ENCODE data around the gene ZNF668.

ZNF668 gene

DNA sequence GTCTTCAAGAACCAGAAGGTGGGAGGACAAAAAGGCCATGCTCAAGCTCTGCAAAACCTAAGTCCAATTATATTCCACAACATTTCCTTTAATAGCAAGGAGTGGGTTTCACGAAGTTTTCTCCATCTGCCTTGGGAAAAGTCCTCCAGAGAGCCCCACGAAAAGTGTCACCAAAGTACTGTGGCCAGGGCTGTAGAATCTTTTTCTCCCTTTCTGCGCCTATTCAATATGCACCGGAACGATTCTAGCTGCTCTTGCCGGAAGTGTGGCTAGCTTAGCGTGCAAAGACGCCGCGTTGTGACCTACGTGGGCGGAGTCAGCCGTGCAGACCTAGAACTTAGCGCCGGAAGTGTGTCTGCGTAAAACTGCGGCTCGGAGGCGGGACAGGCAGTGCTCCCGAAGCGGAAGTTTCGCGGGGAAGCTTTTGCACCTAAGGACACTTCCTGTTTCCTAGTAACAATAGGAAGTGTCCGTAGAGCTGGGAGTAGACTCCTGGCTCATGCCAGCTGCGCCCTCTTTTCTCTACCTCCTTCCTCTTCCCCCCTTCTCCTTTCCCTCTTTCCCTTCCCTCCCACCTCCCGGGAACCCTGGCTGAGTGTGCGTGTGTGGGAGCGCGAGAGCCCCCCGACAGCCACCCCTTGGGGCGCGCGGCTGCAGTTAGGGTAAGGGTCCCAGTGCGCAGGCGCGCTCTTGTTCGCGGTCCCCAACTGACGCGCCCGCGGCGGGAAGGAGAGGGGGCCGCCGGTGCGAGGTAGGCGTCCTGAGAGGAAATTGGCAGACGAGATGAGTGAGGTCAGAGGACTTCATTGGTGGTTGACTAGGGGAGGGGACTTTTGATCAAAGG, at the start of gene ZNF668, which contains the start of gene ZNF646:
ZNF668 (minus strand) TSS at position 271 of the 844 bp plus-strand sequence. CDS start 9,781 bp downstream, outside the sequence.
ZNF646 (plus strand) TSS at position 453 of the 844 bp plus-strand sequence. CDS start 1,903 bp downstream, outside the sequence.
- DNase-seq: peak; percentile 98

DNA sequence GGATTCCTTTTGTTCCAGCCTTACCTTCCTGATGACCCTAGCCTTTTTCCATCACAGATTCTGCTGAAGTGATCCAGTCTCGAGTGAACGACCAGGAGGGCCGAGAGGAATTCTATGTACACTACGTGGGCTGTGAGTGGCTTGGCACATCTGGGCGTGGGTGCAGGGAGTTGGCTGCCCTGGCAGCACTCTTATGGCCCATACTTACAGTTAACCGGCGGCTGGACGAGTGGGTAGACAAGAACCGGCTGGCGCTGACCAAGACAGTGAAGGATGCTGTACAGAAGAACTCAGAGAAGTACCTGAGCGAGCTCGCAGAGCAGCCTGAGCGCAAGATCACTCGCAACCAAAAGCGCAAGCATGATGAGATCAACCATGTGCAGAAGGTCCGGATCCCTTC, 46.1 kb upstream of the ZNF668 start:
- no peak for DNase-seq

DNA sequence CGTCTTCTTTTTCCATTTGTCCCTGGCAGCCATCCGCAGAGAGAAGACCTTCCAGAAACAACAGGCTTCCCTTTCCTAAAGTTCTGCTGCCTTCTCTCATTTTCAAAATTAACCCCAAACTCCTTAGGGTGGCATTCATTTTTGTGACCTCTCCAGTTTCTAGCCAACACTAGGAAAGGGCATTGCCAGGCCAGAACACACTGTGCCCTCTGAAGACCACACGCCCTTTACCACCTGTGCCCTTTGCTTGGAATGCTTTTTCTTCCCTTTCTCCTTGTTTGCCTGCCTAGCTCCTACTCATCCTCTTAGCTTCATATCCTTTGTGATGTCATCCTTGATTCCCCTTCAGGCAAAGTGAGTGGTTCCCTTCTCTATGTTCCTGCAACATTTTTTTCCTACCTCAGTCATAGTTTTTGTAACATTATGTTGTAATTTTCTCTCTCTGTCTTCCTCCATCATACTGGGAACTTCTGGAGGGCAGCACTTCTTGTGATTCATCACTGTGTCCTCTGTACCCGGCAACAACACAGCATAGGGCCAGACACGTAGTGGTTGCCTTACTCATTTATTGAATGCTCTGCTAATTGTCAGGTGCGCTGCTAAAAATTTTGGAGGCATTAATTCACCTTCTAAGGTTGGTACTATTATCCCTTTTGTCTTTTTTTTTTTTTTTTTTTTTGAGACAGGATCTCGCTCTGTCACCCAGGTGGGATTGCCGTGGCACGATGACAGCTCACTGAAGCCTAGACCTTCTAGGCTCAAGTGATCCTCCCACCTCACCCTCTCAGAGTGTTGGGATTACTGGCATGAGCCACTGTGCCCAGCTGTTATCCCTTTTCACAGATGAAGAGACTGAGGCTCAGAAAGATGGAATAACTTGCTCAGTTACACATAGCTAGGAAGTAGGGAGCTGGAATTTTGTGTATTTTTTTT, 44.4 kb upstream of the ZNF668 start:
- DNase-seq: no peak

DNA sequence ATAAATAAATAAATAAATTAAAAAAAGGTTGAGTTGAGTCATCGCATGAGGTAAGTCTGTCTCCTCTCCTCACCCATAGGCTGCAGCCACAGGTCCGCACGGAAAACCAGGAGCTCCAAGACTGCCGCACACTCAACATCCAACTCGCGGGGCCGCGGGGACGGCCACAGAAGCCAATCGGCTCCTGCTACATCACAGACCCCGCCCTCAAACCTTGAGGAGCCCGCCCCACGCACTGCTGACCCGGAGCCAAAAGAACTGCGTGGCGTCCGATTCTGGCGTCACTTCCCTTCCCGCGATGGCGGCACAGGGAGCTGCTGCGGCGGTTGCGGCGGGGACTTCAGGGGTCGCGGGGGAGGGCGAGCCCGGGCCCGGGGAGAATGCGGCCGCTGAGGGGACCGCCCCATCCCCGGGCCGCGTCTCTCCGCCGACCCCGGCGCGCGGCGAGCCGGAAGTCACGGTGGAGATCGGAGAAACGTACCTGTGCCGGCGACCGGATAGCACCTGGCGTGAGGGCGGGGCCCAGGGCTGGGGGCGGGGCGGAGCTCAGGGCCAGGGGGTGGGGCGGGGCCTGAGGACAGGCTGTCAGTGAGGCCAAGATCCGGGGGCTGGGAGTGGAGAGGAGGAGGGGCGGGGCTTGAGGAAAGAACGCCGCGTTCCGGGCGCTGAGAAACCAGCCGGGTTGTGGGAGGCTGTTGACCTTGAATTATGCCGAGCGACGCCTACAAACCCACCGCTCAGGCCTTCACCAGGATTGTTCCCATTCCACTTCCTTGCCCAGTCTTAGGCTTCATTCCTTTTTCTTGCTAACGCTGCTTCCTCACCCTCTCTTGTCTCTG, 43.6 kb upstream of the ZNF668 start, which contains the start of gene KAT8:
KAT8 (plus strand) TSS at position 281 of the 839 bp plus-strand sequence; CDS start at position 299, 18 bp downstream.
- peak; percentile 98 for DNase-seq

DNA sequence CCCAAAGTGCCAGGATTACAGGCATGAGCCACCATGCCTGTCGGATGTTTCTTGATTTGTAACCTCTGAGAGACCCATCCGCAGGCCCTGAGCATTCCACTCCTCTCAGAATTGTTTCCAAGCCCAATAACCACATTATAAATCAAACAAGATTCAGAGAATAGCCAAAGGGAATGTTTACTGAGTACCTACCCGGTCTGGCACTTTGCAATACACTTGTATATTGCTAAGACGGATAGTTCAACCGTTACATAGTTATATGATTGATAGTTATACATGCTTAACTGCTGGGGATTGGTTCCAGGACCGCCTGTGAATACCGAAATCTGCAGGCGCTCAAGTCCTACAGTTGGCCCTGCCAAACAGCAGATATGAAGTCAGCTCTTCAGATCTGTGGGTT, 40.4 kb upstream of the ZNF668 start:
- DNase-seq: no peak

DNA sequence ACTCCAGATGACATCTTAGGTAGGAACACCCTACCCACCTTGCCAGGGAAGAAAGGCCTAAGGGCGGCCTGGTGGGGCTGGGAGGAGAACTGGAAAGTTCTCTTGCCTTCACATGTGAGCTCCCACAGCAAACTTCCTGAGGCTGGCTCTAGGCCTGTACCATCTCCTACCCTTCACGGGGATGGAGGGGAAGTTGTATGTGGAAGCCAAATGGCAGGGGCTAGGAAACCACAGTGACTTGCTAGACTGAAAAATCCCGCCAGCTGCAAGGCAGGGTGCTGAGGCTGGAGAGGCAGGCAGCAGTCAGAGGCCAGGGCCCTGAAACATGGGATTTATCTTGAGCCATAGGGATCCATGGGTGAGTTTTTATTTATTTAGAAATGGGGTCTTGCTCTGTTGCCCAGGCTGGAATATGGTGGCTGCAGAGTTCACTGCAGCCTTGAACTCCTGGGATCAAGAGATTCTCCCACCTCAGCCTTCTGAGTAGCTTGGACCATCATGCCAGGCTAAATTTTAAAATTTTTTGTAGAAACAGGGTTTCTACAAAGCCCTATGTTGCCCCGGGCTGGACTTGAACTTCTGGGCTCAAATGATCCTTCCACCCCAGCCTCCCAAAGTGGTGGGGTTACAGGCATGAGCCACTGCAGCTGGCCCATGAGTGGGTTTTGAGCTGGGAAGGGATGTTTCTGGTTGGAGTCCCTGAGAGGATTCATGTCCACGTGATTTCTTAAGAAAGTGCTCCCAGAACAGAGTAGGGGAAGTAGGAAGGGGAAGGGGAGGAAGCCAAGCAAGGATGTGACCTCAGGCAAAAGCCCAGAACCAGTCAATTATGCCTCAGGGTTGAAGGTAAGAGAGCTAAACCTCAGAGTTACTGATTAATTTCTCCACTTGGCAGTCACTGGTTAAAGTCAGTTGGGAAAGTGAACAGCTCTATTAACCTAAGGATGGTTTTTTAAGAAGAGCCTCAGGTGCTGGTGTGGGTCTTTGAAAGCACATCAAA, 39.4 kb upstream of the ZNF668 start:
- DNase-seq: no peak

DNA sequence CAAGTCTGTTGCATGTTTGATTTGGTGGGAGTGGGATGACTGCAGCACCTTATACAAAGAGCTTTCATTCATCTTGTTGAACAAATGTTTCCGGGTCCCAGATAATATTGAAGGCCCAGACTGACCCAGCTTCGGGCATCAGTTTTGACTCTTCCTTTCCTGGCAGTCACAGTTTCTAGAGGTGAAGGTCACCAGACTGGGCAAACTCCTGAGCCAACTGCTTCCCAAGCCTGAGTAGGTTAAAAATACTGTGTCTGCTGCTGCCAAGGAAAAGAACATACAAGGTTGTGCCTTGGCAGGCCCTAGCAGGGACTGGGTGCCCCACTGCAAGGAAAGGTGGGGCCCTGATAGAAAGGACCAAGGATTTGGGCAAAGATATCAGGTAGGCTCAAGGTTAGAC, 38.7 kb upstream of the ZNF668 start:
- no peak for DNase-seq

DNA sequence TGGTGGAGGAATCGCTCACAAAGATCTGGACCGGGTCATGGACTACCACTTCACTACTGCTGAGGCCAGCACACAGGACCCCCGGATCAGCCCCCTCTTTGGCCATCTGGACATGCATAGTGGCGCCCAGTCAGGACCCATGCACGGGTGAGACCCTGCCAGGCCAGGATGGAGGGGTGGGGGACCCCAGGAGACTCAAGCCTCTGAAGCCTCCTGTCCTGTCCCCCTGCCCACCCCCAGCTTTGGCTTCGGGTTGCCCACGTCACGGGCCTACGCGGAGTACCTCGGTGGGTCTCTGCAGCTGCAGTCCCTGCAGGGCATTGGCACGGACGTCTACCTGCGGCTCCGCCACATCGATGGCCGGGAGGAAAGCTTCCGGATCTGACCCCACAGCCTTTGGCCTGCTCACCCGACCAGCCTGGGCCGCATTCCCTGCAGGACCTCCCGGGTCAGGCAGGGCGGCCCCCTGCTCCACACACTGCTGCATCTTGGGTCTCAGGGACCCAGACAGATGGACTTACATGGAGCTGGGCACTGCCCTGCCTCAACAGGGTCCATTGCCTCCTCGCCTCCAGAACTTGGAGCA, 37.9 kb upstream of the ZNF668 start:
- DNase-seq: no peak

DNA sequence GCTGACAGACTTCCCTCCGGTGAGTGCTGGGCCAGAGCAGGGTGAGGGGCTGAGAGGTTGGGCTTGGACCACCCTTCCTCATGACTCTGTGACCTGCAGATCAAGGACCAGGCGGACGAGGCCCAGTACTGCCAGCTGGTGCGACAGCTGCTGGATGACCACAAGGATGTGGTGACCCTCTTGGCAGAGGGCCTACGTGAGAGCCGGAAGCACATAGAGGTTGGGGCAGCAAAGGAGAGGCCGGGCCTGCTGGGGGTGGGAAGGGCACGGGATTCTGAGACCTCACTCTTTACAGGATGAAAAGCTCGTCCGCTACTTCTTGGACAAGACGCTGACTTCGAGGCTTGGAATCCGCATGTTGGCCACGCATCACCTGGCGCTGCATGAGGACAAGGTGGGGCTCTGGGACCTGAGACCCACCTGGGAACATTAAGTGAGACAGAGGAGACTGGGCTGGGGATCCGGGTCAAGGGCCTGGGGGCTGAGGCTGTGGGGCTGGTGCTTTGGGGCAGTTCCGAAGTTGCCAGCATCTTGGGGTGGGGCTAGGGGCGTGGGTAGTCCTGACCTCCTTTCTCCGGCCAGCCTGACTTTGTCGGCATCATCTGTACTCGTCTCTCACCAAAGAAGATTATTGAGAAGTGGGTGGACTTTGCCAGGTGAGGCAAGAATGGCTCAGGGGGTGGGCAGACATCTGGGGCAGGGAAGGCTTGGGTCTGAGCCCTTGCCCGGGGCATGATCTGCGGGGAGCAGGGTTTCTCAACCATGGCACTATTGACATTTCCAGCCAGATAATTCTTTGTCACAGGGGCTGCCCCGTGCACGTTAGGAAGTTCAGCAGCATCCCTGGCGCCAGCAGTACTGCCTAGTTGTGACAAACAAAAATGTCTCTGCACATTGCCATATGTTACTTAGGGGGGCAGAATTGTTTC, 36.3 kb upstream of the ZNF668 start:
- DNase-seq: no peak

DNA sequence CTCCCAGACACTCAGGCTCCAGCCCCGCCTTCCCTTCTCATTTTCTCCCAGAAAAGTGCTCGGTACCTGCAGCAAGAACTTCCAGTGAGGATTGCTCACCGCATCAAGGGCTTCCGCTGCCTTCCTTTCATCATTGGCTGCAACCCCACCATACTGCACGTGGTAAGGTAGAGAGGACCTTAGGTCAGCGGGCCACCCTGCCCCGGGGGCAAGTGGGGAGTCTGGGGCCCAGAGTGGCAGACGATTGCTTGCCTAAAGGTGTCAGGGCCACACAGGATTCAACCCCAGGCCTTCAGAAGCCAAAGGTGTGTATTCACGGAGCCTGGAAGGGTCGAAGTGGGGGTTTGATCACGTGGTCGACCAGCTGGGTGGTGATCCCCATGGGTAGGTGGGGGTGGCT, 35.6 kb upstream of the ZNF668 start:
- no peak for DNase-seq

DNA sequence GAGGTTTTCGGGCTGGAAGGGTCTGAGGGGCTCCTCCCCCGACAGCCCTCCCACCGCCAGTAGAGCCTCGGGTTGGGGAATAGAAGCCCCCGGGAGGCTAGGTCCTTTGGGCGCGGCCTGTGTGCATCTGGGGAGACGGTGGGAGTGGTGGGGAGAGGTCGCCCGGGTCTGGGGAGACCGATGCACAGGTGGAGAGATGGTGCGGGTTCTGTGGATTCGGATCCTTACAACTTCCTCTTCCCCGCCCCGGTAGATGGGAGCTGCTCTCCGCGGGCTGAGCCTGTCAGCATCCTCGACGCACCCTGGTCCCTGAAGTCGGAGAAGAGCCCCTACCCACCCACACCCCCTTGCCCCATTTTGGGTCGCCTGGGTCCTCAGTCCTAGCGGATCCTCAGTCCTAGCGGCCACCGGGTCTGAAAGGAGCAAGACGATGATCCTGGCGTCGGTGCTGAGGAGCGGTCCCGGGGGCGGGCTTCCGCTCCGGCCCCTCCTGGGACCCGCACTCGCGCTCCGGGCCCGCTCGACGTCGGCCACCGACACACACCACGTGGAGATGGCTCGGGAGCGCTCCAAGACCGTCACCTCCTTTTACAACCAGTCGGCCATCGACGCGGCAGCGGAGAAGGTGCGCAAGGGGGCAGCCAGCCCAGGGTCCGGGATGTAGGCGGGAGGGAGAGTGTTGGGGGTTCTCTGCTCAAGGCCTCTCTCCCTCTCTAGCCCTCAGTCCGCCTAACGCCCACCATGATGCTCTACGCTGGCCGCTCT, 34.9 kb upstream of the ZNF668 start:
- no peak for DNase-seq

DNA sequence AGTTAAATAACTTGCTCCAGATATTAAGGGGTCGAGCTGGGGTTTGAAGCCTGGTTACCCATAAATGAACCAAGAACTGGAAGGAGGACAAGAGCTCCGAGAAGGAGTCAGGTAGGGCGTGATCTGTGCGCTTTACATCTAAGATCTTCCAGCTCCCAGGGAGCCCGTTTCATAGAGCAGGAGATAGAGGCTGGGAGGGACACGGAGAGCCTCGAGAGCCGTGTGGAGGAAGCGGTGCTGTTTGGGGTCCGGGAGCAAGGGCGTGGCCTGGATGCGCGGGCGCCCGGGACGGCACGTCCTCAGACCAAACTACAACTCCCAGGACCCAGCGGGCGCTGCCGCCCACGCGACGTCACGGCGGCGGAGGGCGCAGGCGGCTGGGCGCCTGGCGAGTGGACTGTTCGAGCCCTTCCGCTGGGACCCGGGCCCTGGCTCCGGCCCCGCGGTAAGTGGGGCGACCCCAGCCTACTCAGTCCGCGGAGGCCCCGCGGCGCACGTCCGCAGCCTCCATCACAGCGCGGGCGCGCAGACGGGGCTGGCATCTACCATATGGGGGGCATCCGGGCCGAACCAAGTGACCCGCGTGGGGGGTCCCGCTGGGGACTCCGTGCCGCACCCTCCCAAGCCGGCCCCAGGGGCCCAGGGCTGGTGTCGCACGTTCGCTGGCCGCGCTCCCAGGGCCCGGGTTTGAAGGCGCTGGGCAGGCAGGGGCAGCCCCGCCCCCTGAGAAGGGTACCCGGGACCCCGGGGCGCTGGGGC, 34.2 kb upstream of the ZNF668 start, which contains the start of gene BCKDK:
BCKDK (plus strand) TSS at position 352 of the 759 bp plus-strand sequence. CDS start 838 bp downstream, outside the sequence.
- DNase-seq: peak; percentile 74

DNA sequence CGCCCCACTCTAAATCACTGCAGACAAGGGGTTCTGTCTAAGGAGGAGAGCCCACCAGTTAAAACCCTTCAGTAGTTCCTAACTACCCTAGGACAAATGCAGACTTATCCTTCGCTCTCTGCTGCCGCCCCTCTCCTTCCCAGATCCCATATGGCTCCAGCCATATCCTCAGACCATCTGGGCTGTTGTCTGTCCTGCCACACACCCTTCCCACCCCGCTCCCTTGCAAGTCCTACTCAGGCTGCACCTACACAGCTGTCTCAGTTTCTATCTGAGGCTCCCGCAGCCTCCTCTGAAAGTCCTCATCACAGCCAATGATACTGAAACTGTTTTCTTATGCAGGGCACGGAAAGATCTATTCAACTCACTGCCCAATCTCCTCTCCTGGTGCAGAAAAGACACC, 33.4 kb upstream of the ZNF668 start:
- DNase-seq: peak; percentile 33

DNA sequence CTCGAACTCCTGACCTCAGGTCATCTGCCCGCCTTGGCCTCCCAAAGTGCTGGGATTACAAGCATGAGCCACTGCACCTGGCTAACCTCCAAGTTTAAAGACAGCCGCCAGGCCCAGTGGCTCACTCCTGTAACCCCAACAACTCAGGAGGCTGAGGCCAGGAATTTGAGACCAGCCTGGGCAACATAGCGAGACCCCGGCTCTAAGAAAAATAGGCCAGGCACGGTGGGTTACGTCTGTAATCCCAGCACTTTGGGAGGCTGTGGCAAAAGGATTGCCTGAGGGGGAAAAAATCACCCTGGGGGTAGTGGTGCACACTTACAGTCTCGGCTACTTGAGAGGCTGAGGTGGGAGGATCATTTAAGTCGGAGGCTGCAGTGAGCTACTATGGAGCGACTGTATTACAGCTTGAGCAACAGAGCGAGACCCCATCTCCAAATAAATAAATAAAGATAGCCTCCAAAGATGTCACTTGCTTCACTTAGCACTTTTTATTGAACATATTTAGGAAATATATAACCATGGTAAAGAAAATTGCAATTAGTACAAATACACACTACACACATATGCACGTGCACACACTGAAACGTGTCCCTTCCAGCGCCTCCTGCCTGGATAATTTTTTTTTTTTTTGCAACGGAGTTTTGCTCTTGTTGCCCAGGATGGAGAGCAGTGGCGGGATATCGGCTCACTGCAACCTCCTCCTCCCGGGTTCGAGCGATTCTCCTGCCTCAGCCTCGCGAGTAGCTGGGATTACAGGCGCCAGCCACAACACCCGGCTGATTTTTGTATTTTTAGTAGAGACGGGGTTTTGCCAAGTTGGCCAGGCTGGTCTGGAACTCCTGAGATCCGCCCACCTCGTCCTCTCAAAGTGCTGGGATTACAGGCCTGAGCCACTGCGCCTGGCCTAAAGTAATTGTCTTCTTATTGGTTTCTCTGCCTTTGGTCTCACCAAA, 32.7 kb upstream of the ZNF668 start:
- DNase-seq: no peak

DNA sequence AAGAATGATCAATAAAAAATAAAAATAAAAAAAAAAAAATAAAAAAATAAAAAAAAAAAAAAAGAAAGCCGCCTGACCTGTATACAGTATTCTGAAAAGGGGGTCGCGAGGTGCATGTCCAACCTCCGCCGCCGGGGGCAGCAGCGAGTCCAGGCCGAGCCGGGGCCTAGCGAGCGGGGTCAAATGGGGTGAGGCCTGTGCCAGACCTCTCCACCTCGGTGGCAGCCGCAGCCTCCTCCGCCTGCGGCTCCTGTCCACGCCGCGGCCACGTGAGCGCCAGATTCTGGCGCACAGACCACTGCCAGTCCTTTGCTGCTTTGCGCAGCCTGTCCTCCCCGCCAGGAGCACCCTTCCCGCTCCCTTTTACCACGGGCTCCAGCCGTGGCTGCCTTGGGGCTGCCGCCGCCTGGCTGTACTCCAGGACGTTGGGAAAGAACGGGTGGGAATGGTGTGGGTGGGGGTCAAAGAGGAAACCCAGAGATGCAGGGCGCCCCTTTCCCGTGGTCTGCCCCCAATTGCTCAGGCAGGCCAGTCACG, 31.7 kb upstream of the ZNF668 start:
- DNase-seq: peak; percentile 82
